Measurements from ENCODE around the gene SYT15. TPM values are rescaled to one million over a fixed set of nuclear protein-coding genes. Genes with fewer than 3 reads are reported as not detected.

SYT15 gene
- polyA plus RNA-seq, 3 donors, result 0.23 to 0.31 TPM; not detected in 1

- H3K36me3 ChIP-seq (replicated peaks in 1 of 2; ENCODE audit: control insufficient read depth in 1 of 2, insufficient read depth in 2 of 2, low read length in 2 of 2), result no peaks in the 10 kb centered on the region
- no peak for DNase-seq
- H3K27me3 ChIP-seq (ENCODE audit: control insufficient read depth in 2 of 2, insufficient read depth in 2 of 2, low read length in 2 of 2), result peaks cover 16 to 37% of the 10 kb centered on the region in 2 donors
- peaks cover 9% of the 10 kb centered on the region for H3K4me1 Mint-ChIP-seq
- H3K27ac ChIP-seq (ENCODE audit: low read depth in 1 of 2, low read length in 2 of 2), result no peak overlapping the region
- H3K27me3 Mint-ChIP-seq (ENCODE audit: low read depth in 3 of 3), result peaks cover 0 to 19% (median 0%) of the 10 kb centered on the region in 3 donors
- H3K4me1 ChIP-seq (ENCODE audit: control insufficient read depth in 1 of 2, insufficient read depth in 2 of 2, low read length in 2 of 2), result peaks cover 0 to 12% of the 10 kb centered on the region in 2 donors
- H3K4me3 ChIP-seq (replicated peaks in 1 of 3; ENCODE audit: low read depth in 2 of 3, low read length in 3 of 3), result no peak overlapping the region
- TF ChIP-seq, protein P1, sequence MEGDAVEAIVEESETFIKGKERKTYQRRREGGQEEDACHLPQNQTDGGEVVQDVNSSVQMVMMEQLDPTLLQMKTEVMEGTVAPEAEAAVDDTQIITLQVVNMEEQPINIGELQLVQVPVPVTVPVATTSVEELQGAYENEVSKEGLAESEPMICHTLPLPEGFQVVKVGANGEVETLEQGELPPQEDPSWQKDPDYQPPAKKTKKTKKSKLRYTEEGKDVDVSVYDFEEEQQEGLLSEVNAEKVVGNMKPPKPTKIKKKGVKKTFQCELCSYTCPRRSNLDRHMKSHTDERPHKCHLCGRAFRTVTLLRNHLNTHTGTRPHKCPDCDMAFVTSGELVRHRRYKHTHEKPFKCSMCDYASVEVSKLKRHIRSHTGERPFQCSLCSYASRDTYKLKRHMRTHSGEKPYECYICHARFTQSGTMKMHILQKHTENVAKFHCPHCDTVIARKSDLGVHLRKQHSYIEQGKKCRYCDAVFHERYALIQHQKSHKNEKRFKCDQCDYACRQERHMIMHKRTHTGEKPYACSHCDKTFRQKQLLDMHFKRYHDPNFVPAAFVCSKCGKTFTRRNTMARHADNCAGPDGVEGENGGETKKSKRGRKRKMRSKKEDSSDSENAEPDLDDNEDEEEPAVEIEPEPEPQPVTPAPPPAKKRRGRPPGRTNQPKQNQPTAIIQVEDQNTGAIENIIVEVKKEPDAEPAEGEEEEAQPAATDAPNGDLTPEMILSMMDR (IDR thresholded peaks at IDR 0.05), result no peak
- no peaks in the 10 kb centered on the region for H4K20me1 ChIP-seq (ENCODE audit: insufficient read depth, low read length)
- no peak overlapping the region for H3K4me2 ChIP-seq (replicated peaks; ENCODE audit: extremely low read depth, low read length, poor library complexity, severe bottlenecking)
- no peak overlapping the region for H3K4me3 Mint-ChIP-seq
- H3K27ac Mint-ChIP-seq, result no peak overlapping the region
- H3K9ac ChIP-seq (ENCODE audit: insufficient read depth, low read length, poor library complexity, severe bottlenecking), result no peak overlapping the region
- no peaks in the 10 kb centered on the region for H3K79me2 ChIP-seq (ENCODE audit: insufficient read depth, low read length)
- H3K36me3 Mint-ChIP-seq, result peaks cover 0 to 4% of the 10 kb centered on the region in 2 donors
- 95% methylated on average over 10 of the region's 10 CpGs for WGBS (ENCODE audit: insufficient coverage)
- peaks cover 3 to 17% of the 10 kb centered on the region in 2 donors for H3K9me3 ChIP-seq (replicated peaks in 1 of 2; ENCODE audit: control insufficient read depth in 1 of 2, insufficient read depth in 1 of 2, low read length in 2 of 2)
- peaks cover 0 to 10% (median 3%) of the 10 kb centered on the region in 7 donors for H3K9me3 Mint-ChIP-seq
- no peak overlapping the region for H2AFZ ChIP-seq (ENCODE audit: insufficient read depth, low read depth, low read length, poor library complexity, severe bottlenecking)
- intact Hi-C loops (cut with micrococcal nuclease), result no loop called here
These were observed 26.2 kb upstream of the SYT15 start for GRCh38 chr10:46552526-46553237.

DNA sequence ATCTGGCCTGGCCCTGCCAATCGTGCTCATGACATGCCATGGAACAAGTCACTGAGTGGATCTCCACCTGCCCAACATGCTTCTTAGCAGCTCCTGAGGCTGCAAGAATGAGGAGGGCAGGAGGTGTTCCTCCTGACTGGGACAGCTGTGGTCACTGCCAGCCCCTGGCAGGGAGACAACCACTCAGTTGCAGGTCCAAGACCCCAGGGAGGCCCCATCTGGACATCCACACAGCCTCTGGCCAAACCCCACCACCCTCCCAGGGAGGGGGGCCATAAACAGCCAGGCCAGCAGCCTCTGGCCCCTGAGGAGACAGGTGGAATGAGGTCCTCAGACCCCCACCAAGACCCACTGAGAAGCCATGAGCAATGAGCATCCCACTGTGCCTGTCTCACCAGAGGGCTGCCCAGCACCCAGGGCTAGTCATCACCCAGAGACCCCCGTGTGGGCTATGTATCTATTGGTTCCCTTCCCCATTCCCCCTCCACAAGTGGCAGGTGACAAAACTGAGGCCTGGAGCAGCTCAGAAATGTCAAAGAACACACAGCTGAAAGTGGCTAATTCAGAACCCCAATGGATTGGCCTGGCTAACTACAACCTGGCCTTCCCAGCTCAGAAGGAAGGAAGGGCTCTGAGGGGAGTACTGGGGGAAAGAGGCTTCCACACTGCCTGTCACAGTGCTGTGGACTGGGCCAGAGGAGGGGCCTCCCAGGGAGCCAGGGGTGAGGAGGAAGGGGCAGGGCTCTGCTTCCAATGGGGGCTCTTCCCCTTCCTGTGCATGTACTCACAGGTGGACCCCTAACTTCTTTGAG is 25.5 kb upstream of the SYT15 start:
- Histone ChIP-seq H3K27ac (ENCODE audit: low read depth in 1 of 2, low read length in 2 of 2) (no peak overlapping the region), H3K9me3 (replicated peaks in 1 of 2; ENCODE audit: control insufficient read depth in 1 of 2, insufficient read depth in 1 of 2, low read length in 2 of 2) (peaks cover 3 to 20% of the 10 kb centered on the region in 2 donors), H3K4me1 (ENCODE audit: control insufficient read depth in 1 of 2, insufficient read depth in 2 of 2, low read length in 2 of 2) (peaks cover 0 to 12% of the 10 kb centered on the region in 2 donors), H3K36me3 (replicated peaks in 1 of 2; ENCODE audit: control insufficient read depth in 1 of 2, insufficient read depth in 2 of 2, low read length in 2 of 2) (no peaks in the 10 kb centered on the region), H3K4me3 (replicated peaks in 1 of 3; ENCODE audit: low read depth in 2 of 3, low read length in 3 of 3) (no peak overlapping the region), H4K20me1 (ENCODE audit: insufficient read depth, low read length) (no peaks in the 10 kb centered on the region), H3K4me2 (replicated peaks; ENCODE audit: extremely low read depth, low read length, poor library complexity, severe bottlenecking) (no peak overlapping the region), H3K27me3 (ENCODE audit: control insufficient read depth in 2 of 2, insufficient read depth in 2 of 2, low read length in 2 of 2) (peaks cover 16 to 45% of the 10 kb centered on the region in 2 donors), H3K79me2 (ENCODE audit: insufficient read depth, low read length) (no peaks in the 10 kb centered on the region), H3K9ac (ENCODE audit: insufficient read depth, low read length, poor library complexity, severe bottlenecking) (no peak overlapping the region), H2AFZ (ENCODE audit: insufficient read depth, low read depth, low read length, poor library complexity, severe bottlenecking) (no peak overlapping the region)
- H3K9me3 Mint-ChIP-seq, result peaks cover 0 to 10% (median 3%) of the 10 kb centered on the region in 7 donors
- no peak for DNase-seq
- H3K4me3 Mint-ChIP-seq, result no peak overlapping the region
- WGBS (ENCODE audit: insufficient coverage), result 78% methylated on average over 1 of the region's 2 CpGs
- no peak overlapping the region for H3K27ac Mint-ChIP-seq
- TF ChIP-seq, protein P1 (IDR thresholded peaks at IDR 0.05), result no peak
- intact Hi-C loops (cut with micrococcal nuclease), result no loop called here
- peaks cover 0 to 4% of the 10 kb centered on the region in 2 donors for H3K36me3 Mint-ChIP-seq
- peaks cover 0 to 21% (median 0%) of the 10 kb centered on the region in 3 donors for H3K27me3 Mint-ChIP-seq (ENCODE audit: low read depth in 3 of 3)
- H3K4me1 Mint-ChIP-seq, result peaks cover 9% of the 10 kb centered on the region
